Endothelial cell of umbilical vein (primary cell): Measurements from ENCODE around the gene KLF16.

Experiments used
- EZH2 ChIP-seq: IDR thresholded peaks from 2 replicates; pipeline ENCODE4 v1.6.1; 2012; ENCODE audit warnings: borderline replicate concordance, low read depth, mild to moderate bottlenecking, moderate library complexity, low read length, inconsistent platforms; ENCODE audit not compliant: severe bottlenecking
- GATA2 ChIP-seq: IDR thresholded peaks from 2 replicates; pipeline ENCODE4 v1.7.0; 2011; ENCODE audit warnings: low read depth, mild to moderate bottlenecking, moderate library complexity, mixed read lengths, low read length; ENCODE audit not compliant: insufficient read length, insufficient read depth
- JUN ChIP-seq: IDR thresholded peaks from 2 replicates; pipeline ENCODE4 v1.6.1; 2011; ENCODE audit warnings: borderline replicate concordance, low read depth; ENCODE audit not compliant: insufficient read length, insufficient read depth
- MYC ChIP-seq: IDR thresholded peaks from one replicate; pipeline ENCODE4 v1.6.1; 2011; ENCODE audit warnings: mild to moderate bottlenecking, low read depth, low read length
- POLR2A ChIP-seq: IDR thresholded peaks from 2 replicates; pipeline ENCODE4 v1.6.1; 2012; ENCODE audit warnings: low read depth, mild to moderate bottlenecking, control low read depth, low read length
- POLR2AphosphoS5 ChIP-seq: IDR thresholded peaks from 2 replicates; pipeline ENCODE4 v1.6.1; 2012; ENCODE audit warnings: low read depth, mild to moderate bottlenecking, control low read depth, low read length, moderate library complexity; ENCODE audit not compliant: insufficient read depth
- TF ChIP-seq, protein P1 (sequence below), 2 donors: IDR thresholded peaks; 1 replicate in 1 of 2; 2 replicates in 1 of 2; pipeline ENCODE4 v1.5.1; 2011; ENCODE audit warnings: low read length in 2 of 2, mild to moderate bottlenecking in 2 of 2, moderate library complexity in 2 of 2, control low read depth in 1 of 2, inconsistent platforms in 1 of 2, low read depth in 1 of 2; ENCODE audit not compliant: insufficient read depth in 1 of 2; ENCODE audit errors: extremely low read depth in 1 of 2
- TF ChIP-seq, protein P2 (sequence below): IDR thresholded peaks from 2 replicates; pipeline ENCODE4 v1.6.1; 2011; ENCODE audit not compliant: insufficient read depth, insufficient read length

DNA sequence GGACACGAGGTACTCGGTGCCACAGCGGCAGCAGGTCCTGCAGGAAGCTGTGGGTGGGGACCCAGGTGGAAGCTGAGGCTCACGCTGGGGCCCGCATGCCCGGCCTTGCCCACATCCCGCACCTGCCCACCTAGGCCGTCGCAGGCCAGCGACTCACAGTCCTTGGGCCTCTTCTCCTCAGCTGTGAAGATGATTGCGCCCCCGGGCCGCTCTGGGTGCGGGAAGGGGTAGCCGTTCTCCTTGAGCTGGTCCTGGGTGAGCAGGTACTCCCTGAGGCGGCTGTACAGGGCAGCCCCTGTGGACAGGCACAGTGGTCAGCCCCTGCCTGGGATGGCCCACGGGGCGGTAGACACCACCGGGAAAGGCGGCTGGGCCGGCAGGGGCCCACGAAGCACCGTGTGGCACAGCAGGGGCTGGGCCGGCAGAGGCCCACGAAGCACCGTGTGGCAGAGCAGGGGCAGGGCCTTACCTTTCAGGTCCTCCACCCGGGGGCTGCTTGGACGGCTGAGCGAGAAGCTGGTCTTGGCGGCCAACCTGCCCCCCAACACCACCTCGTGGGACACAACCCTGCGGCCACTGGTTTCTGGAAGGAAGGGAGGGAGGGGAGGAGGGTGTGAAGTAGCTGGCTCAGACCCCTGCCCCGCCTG, 44.7 kb downstream of the KLF16 start:
- TF ChIP-seq MYC: no peak
- TF ChIP-seq, protein P1, sequence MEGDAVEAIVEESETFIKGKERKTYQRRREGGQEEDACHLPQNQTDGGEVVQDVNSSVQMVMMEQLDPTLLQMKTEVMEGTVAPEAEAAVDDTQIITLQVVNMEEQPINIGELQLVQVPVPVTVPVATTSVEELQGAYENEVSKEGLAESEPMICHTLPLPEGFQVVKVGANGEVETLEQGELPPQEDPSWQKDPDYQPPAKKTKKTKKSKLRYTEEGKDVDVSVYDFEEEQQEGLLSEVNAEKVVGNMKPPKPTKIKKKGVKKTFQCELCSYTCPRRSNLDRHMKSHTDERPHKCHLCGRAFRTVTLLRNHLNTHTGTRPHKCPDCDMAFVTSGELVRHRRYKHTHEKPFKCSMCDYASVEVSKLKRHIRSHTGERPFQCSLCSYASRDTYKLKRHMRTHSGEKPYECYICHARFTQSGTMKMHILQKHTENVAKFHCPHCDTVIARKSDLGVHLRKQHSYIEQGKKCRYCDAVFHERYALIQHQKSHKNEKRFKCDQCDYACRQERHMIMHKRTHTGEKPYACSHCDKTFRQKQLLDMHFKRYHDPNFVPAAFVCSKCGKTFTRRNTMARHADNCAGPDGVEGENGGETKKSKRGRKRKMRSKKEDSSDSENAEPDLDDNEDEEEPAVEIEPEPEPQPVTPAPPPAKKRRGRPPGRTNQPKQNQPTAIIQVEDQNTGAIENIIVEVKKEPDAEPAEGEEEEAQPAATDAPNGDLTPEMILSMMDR (IDR thresholded peaks at IDR 0.05; ENCODE audit: extremely low read depth in 1 of 2, insufficient read depth in 1 of 2, low read depth in 1 of 2, low read length in 2 of 2): no peak
- TF ChIP-seq EZH2: no peak
- TF ChIP-seq, protein P2, sequence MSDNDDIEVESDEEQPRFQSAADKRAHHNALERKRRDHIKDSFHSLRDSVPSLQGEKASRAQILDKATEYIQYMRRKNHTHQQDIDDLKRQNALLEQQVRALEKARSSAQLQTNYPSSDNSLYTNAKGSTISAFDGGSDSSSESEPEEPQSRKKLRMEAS: no peak
- TF ChIP-seq GATA2: no peak
- TF ChIP-seq POLR2A: no peak
- no peak for TF ChIP-seq JUN
- no peak for TF ChIP-seq POLR2AphosphoS5
